ENCODE measurements around the gene RBM44.
"Not testable (repeated sequence)": the region's sequence is repeated elsewhere in the genome, so short reads cannot be mapped to it uniquely, and the experiment has no call there.

Gene RBM44, protein sequence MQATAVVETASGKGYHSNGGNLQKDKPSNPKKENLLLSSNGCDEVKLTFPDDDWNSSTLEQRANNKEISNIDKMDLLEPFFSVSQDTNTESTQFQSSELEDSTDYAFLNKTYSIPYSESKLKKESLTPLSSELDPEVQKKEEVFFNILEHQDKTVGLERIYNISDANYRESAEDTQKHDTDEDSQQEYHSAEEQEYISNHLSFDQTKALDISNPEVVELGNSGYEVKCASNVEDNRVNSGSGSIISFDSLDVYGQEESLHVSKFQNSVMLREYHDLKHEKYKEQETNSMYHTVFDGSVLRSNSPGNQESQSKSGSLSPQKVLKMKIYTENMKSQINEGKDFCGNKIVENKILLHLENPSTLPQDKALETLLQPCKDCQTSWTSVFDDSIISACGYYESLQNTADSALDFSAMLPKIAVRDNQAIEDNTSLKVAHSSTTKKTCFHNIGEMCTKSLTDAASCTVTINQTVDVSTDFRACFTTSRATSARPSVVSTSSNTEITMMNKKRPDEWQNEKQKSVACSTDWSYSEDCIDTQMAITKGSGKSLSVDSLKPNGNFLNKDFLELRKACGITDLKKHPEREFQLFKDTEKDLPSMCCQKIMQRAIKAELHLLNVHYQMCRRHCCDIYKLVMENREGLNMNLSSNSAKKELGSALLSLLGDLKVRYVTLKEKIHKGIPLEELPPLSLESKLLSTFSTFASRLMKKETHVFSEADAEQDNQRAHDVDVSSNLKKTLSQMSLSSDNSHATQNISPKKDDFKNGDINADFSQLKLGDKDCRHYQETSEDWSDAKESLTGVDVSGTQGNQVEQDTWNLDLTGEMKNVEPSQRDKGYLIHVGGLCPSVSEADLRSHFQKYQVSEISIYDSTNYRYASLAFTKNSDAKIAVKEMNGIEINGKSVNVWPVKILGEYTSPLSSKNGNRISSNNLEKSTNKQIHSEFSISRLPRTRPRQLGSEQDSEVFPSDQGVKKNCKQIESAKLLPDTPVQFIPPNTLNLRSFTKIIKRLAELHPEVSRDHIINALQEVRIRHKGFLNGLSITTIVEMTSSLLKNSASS

DNA sequence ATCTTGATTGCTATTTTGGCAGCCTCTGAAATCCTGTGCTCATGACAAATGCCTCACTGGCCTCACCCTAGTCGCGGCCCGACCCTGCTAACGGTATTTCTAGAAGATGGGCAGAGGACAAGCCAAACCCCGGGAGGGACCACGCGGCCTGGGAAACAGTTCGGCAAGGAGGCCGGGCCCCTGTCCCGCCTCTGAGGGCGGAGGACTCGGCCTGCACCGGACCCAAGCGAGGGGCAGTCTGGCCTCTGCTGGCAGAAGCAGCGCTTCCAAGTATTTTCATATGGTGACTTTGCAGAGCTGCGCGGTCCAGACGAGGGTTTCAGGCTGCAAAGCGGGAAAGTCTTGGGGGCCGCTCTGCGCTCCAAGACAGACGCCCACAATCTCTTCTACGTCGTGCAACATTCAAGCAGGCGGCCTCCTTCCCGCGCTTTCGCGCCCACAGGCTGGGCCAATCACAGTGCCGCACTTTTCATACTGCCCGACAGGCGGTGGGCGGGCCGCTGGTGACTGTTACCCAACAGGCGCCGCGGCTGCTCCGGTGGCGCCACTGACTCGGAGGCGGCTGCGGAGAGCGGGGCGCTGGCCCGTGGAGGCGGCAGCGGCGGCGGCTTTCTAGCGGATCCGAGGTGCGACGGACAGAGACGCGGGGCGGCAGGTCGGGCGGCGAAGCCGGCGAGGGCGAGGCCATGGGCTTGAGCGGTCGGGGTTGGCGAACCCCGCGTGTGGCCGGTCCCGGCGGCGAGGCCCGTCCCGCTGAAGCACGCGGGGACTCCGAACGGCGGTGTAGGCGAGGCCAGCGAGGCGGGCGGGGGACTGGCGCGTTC, at the start of gene RBM44:
Gene RBM44, plus strand, starts transcription at position 544 of the 824 bp plus-strand sequence. CDS start 14,831 bp downstream, outside the sequence.
- DNase-seq: no peak

DNA sequence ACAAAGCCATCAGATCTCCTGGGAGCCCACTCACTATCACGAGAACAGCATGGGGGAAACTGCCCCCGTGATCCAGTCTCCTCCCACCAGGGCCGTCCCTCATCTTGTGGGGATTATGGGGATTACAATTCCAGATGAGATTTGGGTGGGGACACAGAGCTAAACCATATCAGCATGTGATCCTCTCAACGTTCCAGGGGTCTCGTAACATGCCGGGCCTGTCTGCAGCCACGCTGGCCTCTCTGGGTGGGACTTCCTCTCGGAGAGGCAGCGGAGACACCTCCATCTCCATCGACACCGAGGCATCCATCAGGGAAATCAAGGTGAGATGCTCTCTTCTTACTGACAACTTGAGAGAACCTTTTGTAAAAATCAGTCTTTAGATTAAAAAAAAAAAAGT, 49.6 kb upstream of the RBM44 start:
- DNase-seq: no peak

DNA sequence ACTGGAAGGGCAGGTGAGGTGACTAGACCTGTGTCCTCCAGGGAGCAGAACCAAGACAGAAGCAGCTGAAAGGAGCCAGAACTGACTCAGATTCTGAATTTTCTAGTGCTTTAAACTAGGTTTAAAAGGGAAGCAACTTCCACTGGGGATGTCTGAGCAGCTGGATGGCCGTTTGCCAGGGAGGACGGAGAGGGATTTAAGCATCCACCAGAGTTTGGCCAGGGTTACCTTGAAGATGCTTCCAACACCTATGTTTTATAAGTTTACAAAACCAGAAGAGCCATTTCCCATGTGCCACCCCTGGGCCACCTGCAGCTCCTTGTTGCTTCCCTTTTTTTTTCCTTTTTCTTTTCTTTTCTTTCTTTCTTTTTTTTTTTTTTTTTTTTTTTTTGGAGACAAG, 48.6 kb upstream of the RBM44 start:
- no peak for DNase-seq

DNA sequence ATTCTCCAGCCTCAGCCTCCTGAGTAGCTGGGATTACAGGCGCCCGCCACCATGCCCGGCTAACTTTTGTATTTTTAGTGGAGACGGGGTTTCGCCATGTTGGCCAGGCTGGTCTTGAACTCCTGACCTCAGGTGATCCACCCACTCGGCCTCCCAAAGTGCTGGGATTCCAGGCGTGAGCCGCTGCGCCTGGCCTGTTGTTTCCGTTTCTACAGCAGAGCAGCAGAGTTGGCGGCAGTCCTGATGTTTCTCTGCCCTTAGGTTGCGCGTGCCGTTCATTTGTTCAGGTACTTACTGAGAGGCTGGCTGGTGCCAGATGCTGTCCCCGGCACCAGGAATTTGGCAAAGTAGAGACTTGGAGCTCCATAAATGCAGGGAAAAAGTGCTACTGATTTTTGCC, 48.1 kb upstream of the RBM44 start:
- not testable (repeated sequence) for DNase-seq

DNA sequence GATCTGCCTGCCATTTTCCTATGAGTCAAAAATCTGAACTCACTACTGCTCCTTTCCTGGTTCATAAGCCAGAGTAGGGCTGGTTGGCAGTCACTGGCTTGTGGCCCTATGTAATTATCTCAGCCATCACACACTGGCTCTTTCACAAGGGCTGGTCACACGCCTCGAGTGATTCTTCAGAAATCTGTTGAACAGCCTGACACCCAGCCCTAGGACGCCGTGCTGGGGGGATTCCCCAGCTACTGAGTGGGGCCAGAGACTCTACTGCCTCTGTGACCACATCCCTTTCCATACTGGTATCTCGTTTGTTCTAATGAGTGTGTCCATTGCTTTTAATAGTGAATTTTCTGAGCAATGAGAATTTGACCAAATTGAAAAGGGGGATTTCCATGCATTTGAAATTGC, 45.8 kb upstream of the RBM44 start:
- no peak for DNase-seq

DNA sequence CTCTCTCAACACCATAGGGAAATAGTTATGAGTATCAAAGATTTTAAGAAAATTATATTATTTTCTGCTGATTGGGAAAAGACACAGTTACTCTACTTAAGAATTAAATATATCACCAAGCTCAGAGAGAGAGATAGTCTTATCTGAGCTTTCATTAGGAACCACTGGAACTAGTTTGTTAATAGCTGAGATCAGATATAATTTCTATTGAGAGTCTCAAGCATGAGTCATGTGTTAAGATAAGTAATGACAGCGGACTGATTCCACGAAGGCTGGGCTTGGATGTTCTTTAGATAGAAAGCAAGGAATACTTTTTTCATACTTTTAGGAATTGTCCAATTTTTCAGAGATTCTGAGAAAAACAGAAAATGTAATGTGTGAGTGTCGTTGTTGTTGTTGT, 44.4 kb upstream of the RBM44 start:
- no peak for DNase-seq

DNA sequence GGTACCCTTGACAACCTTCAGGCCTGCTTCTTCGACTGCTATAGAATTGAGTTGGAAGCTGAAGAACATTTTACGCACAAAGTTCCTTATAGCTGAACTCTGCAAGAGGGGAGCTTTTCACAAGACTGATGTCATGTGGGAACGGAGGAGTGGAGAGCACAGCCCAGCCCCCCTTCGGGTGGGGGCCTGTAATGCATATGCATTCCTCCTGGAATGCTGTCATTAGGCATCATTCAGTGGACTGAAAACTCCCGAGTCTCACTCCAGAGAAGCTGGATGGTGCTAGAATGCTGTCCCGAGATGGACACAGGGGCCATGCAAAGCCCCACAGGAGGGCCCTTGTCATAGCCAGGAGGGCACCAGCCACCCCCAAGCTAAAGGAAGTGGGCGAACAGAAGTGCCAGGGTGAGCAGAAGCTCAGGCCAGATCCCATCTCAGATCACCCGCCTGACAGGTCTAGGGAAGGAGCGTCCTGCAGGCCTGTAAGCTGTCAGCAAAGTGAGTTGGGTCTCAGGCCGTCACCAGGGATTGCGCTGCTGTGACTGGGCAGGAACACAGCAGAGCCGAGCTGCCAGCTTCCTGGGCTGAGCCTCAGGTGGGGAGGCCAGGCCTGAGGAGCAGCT, 43.8 kb upstream of the RBM44 start:
- no peak for DNase-seq

DNA sequence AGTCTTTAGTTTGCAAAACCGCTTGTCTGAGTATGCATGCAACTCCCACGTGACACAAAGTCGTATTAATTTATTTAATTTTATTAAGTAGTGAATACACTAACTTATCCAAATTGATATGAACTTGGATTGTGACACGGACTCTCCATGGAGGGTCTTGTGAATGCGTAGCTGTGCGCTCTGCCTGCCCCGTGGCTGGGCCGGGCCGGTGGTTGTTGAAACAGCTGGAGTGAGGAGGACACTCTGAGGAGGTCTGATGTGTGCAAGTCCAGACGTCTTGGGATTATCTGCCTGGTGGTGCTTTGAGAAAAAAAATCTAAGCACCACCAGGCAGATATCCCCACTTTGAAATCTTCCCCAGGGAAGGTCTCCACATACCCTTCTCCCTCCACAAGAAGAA, 41.0 kb upstream of the RBM44 start:
- DNase-seq: no peak

DNA sequence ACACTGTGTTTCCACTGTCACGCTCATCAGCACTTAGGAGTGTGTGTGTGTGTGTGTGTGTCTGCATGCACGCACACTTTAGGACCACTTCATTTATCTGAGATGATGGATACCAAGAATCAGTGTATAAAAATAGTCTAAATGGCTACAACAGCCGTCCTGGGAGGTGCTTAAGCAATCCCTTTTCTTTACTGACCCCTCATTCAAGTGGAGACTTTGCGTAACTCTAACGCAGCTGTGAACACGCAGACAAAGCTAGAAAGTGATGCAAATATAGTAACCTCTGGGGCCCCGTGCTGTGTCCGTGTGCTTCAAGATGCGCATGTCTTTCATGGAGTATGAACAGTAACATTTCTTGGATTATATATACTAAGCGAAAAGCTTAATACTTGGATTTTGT, 40.4 kb upstream of the RBM44 start:
- DNase-seq: no peak

DNA sequence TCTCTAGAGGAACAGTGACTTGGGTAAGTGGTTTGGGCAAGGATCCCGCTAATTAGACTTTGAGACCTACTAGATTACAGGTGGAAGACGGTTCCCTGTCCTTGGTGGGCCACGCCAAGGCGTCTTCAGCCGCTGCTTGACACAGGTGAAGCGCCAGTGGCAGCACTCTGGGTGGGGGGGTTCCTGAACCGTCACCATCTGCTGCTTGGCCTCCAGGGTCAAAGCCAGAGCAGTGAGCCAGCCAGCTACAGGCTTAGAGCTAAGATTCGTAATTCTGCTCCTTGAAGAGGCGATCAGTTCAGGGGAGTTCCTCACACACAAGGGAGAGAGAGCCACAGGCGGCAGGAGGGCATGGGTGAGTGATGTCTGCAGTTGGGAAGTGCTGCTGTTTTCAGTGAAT, 39.4 kb upstream of the RBM44 start:
- no peak for DNase-seq

DNA sequence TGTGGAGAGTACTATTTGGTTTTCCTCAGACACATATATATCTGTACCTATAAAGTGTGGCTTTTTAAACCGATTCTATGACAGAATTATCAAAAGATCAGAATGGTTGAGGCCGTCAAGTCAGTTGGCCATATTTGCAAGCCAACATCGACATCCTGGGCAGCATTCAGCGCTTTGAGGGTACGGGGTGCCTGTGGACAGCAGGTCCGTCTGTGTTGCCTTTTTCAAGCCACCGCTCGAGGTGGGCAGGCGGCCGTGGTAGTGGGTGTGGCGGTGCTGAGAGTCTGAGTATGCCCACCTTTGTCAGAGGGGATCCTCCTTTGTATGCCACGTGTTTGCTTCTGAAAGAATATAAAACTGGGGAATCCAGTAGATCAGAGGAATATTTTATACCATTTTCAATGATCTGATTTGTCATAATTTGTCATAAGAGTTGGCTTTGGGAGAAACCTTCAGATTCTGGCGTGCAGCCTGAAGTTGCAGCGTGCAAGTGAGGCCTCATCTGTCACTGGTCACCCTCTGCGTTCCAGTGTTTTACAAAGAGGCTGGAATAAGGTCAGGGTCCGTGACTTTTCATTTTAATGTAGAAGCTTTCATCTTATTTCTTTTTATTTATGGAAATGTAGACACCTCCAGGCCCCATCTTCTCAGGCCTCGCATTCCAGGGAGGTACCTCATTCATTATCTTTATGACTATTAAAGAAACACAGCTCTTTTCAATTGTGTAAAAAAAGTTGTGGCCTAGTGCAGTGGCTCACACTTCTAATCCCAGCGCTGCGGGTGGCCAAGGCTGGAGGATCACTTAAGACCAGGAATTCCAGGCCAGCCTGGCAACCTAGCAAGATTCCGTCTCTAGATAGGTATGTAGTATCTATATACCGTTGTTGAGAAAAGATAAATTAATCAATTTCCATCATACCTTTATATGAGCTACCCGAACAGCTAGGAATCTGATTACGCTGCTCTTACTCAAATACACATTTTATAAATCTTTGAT, 37.8 kb upstream of the RBM44 start:
- no peak for DNase-seq

DNA sequence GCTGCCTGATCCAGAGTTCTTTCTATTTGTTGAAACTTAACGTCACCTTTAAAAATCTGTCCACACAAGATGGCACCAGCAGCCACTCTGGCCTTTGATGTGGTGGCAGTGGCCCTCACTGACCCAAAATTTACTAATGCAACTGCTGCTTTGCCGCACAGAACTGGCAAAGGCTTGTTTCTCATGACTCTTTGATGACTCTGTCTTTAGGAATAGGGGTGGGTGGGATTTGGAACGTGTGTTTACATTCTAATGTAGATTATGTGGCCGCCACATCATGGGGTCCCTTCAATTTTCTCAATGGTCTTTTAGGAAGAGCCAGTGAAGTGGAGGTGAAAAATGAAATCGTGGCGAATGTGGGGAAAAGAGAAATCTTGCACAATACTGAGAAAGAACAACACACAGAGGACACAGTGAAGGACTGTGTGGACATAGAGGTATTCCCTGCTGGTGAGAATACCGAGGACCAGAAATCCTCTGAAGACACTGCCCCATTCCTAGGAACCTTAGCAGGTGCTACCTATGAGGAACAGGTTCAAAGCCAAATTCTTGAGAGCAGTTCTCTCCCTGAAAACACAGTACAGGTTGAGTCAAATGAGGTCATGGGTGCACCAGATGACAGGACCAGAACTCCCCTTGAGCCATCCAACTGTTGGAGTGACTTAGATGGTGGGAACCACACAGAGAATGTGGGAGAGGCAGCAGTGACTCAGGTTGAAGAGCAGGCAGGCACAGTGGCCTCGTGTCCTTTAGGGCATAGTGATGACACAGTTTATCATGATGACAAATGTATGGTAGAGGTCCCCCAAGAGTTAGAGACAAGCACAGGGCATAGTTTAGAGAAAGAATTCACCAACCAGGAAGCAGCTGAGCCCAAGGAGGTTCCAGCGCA, 36.0 kb upstream of the RBM44 start:
- DNase-seq: not testable (repeated sequence)

DNA sequence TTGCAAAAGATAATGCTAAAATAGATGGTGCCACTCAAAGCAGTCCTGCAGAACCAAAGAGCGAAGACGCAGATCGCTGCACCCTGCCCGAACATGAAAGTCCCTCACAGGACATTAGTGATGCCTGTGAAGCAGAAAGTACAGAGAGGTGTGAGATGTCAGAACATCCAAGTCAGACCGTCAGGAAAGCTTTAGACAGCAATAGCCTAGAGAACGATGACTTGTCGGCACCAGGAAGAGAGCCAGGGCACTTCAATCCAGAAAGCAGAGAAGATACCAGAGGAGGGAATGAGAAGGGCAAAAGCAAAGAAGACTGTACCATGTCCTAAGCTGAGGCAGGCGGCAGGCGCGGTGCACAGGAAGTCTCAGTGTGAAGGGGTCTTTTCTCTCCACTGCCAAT, 34.8 kb upstream of the RBM44 start:
- no peak for DNase-seq

DNA sequence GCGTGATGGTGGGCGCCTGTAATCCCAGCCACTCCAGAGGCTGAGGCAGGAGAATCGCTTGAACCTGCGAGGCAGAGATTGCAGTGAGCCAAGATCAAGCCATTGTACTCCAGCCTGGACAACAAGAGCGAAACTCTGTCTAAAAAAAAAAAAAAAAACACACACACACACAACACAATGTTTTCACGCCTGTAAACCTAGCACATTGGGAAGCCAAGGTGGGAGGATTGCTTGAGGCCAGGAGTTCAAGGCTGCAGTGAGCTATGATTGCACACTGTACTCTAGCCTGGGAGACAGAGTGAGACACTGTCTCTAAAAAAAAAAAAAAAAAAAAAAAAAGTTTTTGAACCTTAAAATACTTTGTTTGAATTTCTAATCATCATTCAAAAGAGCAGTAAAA, 33.5 kb upstream of the RBM44 start:
- DNase-seq: not testable (repeated sequence)

DNA sequence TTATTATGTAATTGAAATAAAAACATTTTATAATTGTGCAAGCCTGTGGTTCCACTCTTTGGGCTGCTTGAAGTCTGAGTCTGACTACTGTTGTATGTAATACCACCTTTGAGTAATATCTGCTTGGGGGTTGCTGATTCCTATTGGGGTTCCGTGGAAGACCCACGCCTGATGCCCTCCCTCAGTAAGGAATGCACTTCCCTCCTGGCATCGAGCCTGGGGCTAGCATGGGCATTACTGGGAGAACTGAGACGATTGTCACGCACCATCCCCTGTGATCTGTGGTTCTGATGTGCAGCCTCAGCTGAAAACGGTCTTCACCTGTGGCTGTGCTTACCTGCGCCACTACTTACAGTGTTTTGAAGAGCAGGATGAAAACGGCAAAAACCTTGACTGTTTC, 32.7 kb upstream of the RBM44 start:
- no peak for DNase-seq

DNA sequence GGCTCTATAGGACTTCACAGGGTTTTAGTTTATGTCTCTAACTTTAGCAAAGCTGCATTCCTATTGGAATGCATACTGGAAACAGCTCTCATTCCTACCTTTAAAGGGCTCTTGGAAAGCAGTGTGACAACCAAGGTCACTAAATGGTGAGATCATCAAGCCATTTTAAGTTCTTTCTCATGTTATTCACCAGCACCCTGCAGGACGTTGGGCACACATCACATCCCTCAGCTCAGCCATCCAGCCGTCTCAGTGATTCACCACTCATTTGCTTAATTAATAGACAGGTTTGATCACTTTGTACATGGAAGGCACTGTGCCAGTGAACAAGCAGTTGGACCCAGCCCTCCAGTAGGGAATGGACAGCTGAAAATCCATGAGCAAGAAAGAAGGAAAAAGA, 32.2 kb upstream of the RBM44 start:
- DNase-seq: no peak

DNA sequence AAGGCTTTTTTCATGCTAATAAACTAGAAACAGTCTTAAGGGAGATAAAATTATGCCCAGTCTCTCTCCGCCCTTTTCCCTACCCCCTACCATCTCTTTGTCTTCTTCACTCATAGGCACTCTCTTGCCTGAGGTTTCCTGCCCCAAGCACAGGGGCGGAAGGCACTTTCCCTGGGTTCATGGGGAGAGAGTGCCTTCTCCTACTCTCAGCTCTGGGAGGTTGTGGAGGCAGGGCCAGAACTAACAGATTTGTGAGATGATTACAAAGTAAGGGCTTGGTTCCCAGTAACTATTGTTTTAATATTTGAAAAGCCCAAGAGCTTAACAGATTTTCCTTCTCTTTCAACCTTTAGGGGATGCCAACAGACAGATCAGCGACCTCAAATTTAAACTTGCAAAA, 26.1 kb upstream of the RBM44 start:
- DNase-seq: no peak

DNA sequence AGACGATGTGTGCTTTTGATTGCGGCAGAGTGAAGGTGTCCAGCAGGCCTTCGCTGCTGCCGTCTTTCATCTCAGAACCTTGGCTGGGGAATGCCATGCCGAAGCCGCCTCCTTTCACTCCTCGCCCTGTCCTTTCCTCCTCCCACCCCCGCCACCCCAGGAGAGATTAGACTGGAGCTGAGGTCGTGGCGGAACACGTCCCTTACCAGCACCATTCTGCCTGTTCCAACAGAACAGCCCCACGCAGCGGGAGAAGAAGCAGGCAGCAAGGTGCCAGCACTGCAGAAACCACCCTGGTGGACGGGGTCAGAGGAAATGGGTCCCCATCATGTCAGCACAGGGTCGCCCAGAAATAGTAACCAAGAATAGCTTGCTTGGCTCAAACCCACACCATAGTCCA, 24.8 kb upstream of the RBM44 start:
- DNase-seq: no peak

DNA sequence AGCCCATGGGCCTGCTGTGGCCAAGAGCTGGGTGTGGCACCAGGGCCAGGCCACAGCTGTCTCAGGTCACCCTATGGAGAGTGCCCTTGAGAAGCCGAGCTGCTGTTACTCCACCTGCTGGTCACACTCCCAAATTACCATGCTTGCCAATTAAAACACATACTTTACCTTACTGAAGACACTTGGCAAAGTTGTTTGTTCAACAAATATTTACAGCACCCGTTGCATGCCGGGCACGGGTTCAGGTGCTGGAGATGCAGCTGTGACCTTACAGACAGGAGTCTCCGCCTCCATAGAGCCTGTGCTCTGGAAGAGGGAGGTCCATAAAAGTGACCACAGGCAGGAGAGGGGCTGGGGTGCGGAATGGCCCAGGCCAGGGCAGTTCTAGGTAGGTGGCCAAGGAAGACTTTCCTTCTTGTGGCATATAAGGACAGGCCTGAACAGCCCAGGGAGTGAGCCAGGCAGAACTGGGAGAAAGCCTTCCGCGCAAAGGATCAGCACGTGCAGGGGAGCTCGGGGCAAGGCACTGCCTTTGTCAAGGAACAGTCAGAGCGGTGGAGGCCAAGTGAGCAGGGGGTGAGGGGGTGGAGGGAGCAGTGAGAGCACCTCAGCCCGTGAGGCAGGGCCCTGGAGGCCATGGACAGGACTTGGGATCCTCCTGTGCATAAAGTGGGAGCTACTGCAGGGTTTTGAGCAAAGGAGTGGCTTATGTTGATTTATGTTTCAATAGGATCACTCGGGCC, 23.6 kb upstream of the RBM44 start:
- peak; percentile 71 to 79 for DNase-seq

All from SHP77 (cell line).